DMS153 (cell line): ENCODE data around the gene TMEM150B.
"Not testable (repeated sequence)": the region's sequence is repeated elsewhere in the genome, so short reads cannot be mapped to it uniquely, and the experiment has no call there.

Experiments used
- DNase-seq: peaks from one replicate; lab custom pipeline; 2025; lab: John Stamatoyannopoulos, UW

Gene TMEM150B

GRCh38 chr19:55339105-55339888 lies 14.2 kb upstream of the TMEM150B start, which contains the start of gene KMT5C:
TSS of gene KMT5C (plus strand) at chr19:55339876. CDS start at chr19:55341937, 2,061 bp downstream.
- DNase-seq = peak; percentile 100

- DNase-seq = no peak
Measured at GRCh38 chr19:55336101-55336500, 11.0 kb upstream of the TMEM150B start.

GRCh38 chr19:55333870-55334269 lies 8.7 kb upstream of the TMEM150B start:
- no peak for DNase-seq

- not testable (repeated sequence) for DNase-seq
Measured at GRCh38 chr19:55329791-55330190, 4.7 kb upstream of the TMEM150B start.

- DNase-seq = not testable (repeated sequence)
Measured at GRCh38 chr19:55328774-55329318, 3.7 kb upstream of the TMEM150B start.

DNA sequence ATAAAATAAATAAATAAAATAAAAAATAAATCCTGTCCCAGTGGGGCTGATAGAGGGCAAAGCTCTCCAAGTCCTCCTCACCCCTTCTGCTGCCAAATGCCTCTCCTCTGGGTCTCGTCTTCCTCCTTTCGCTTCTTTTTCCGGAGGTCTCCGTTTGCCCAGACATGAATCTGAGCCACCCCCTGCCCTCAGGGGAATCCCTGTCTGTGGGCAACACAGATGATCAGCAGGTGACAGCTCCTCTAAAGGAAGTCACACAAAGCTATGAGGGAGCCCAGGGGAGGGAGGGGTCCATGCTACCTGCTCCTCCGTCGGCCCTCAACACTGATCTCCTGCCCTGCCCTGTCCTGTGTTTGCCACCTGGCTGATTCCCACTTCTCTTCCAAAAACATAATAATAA lies 479 bp downstream of the TMEM150B start:
- DNase-seq = no peak

DNA sequence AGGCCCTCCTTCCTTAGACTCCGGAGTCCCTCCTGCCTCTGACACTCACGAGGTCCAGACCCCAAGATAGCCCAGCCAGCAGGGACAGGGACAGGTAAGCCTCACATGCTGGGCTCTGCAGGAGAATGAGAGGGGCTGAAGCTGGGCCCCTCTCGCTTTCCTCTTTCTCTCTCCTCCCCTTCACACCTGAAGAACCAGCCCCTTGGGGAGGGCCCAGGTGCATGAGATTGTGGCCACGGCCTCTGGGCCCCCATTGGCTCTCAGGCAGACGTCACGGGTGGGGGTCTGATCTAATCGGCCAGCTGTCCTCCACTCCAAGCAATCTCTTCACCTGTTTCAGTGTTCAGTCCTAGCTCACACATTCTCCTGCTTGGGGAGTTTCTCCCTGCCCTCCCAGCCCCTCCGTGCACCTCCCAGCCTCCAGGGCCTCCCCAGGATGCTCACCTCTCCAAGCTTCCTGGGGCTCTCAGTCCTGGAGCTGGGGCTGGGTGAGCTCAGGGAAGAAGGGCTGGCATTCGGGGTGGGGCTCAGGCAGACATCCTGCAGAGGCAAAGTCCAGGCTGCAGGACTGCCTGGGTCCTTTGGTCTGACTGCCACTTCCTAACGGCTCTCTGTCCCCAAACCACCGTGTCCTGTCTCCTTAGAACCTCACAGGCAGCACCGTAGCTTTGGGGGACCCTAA lies 2.8 kb downstream of the TMEM150B start:
- DNase-seq = no peak

DNA sequence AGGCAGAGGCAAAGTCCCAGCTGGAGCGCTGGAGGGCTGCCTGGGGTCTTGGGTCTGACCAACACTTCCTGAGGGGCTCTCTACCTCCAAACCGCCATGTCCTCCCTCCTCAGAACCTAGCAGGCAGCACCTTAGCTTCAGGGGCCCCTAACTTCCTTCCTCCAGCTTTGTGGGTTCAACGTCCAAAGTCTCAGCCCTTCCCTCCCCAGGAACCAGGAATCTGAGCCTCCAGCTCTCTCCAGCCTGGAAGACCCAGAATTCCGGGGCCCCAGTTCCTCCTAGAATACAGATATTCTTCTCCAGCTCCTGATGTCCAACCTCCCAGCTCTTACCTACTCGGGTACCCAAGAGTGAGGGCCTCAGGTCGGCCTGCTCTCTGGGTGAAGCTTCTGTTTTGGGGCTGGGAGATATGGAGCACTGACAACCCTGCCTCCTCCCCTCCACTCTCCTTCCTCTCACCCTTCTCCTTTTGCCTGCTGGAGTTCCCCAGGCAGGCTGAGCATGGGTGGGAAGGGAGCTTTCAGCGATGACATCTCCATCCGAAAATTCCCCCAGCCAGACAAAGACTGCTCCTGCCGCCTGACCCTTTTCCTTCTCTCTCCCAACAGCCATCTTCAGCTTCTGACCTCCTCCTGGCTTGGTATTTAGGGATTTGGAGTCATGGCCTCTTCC lies 3.5 kb downstream of the TMEM150B start:
- DNase-seq = no peak

GRCh38 chr19:55320844-55321419 lies 4.2 kb downstream of the TMEM150B start:
- DNase-seq = no peak

GRCh38 chr19:55319785-55320184 lies 5.4 kb downstream of the TMEM150B start:
- DNase-seq = peak; percentile 29

GRCh38 chr19:55316646-55317045 lies 8.5 kb downstream of the TMEM150B start:
- DNase-seq = no peak

DNA sequence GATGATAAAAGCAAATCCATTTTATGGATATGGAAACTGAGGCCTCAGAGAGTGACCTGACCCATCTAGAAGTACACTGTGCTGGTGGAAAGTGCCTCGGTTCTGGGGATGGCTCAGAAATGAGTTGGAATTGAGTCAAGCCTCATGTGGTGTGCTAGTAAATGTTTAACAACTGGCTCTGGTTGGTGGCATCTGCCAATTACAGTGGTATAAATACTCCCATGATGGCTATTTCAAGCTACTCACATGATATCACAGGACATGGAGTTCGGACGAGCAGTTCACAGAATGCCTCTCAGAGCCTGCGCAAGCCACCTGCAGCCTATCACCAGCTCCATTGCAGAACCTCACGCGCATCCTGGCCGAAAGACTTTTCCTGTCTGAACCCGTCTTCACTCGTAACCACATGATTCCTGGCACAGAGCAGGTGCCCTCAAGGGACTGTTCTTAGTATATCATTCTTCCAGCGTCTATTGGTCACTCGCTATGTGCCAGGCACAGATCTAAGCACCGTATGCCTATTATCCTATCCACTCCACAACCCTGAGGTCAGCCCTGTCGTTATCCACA lies 9.1 kb downstream of the TMEM150B start:
- no peak for DNase-seq

DNA sequence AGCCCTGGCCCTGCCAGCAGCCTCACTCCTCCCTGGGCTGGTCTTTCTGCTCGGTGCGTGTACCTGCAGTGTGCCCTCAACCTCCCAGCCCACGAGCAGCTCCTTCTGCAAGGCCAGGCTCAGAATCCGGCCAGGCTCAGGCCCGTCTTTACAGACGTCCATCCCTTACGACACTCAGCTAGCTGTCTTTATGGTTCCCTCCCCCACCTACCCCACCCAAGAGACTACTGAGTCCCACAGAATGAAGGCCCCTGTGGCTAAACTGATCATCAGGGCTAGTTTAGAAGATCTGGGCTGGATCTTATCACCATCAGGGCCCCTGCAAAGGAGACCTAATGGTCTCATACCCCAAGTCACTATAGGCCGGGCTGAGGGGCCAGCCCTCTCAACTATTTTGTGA lies 10.7 kb downstream of the TMEM150B start:
- no peak for DNase-seq

DNA sequence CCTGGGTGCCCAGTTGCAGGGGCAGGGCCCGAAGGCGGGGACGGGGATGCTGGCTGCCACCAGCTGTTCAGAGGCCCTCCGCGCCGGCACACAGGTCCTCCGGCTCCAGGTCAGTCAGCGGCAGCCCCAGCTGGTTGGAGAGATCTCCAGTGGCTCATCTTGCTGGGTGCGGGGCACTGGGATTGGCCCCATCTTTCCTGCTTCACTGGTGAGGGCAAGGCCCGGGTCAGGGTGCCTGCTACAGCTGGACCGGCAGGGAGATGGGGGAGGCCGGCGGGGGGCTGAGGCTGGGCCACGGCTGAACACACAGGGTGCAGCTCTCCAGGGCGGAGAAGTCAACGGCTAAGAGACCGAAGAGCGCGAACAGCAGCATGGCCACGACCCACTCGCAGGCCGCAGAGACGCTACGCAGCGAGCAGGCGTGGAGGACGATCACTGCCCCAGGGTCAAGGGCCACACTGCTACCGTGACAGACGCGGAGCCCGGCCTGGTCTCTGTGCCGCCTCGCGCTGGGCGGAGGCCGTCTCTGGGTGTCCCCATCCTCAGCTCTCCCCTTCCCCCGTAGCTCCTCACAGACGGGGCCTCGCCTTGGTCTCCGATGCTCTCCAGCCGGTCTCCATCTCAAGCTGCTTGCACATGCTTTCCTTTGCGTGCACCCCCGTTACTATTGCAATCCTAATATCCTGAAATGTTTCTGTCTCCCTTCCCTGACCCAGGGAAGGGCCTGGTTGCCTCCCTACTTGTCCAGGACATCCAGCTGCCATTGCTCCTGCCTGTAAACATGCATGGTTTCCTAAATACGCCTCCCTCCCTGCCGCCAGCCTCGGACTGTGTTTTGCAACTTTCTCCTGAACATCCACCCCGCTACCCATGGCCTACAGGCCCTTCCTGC lies 12.3 kb downstream of the TMEM150B start:
- no peak for DNase-seq

- DNase-seq = no peak
Measured at GRCh38 chr19:55311797-55312196, 13.3 kb downstream of the TMEM150B start.

- DNase-seq = no peak
Measured at GRCh38 chr19:55311397-55311796, 13.7 kb downstream of the TMEM150B start.

DNA sequence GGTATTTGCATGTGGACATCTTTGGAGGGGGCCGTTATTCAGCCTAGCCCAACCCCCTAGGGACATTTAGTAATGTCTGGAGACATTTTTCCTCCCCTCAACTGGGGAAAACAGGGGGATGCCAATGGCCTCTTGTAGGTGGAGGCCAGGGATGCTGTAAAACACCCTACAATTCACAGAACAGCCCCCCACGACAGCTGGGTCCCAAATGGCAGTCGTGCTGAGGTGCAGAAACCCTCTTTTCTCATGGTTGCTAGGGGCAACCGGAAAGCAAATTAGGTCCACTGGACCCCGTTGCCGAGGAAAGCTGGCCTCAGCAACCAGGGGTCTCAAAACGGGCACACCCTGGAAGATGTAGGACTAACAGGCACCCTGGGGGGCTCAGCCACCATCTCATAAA lies 14.6 kb downstream of the TMEM150B start:
- no peak for DNase-seq

GRCh38 chr19:55309448-55309847 lies 15.7 kb downstream of the TMEM150B start:
- DNase-seq = no peak

GRCh38 chr19:55308281-55308680 lies 16.9 kb downstream of the TMEM150B start:
- no peak for DNase-seq

GRCh38 chr19:55306712-55307111 lies 18.4 kb downstream of the TMEM150B start:
- no peak for DNase-seq
